ENCODE data around the gene CHCHD6. TPM values are rescaled to one million over a fixed set of nuclear protein-coding genes. Genes with fewer than 3 reads are reported as not detected.

Gene CHCHD6
- total and polyA plus RNA-seq, 2 experiments from 2014 or later = 15.8 to 21.4 TPM

GRCh38 chr3:126723801-126724200 lies 19.8 kb downstream of the CHCHD6 start:
- peaks cover 13% of the 10 kb centered on the region; the same call in 1 of the 2 replicates for H3K79me2 ChIP-seq (ENCODE audit: insufficient read depth)

GRCh38 chr3:126728680-126729079 lies 24.6 kb downstream of the CHCHD6 start:
- in situ Hi-C loops (cut with MboI) = no loop called here
- DNase-seq = no peak
- WGBS, 2 experiments (ENCODE audit: low coverage in 1 of 2, low lambda C conversion rate in 2 of 2, missing lambda C conversion rate in 2 of 2) = 94 to 95% methylated on average over 1 of the region's 1 CpG

More at GRCh38 chr3:126723801-126724200, 19.8 kb downstream of the CHCHD6 start:
- Histone ChIP-seq H4K20me1 (ENCODE audit: insufficient read depth) (no peaks in the 10 kb centered on the region), H2AFZ (no peak overlapping the region), H3K36me3 (ENCODE audit: low read depth) (no peaks in the 10 kb centered on the region), H3K4me1 (ENCODE audit: insufficient read depth) (no peaks in the 10 kb centered on the region), H3K4me3 (no peak overlapping the region), H3K27me3 (replicated peaks; ENCODE audit: insufficient read depth) (no peaks in the 10 kb centered on the region), H3K9me2 (ENCODE audit: insufficient read depth) (no peaks in the 10 kb centered on the region), H3K4me2 (ENCODE audit: unreplicated experiment) (no peak overlapping the region), H3K9ac (no peak overlapping the region), H3F3A (ENCODE audit: insufficient read depth) (no peaks in the 10 kb centered on the region), H3K27ac (no peak overlapping the region), H3K9me3 (ENCODE audit: low read depth) (no peaks in the 10 kb centered on the region)
- WGBS, 2 experiments (ENCODE audit: low coverage in 1 of 2, low lambda C conversion rate in 2 of 2, missing lambda C conversion rate in 2 of 2) = 90 to 93% methylated on average over 1 of the region's 1 CpG
- in situ Hi-C loops (cut with MboI) = no loop called here
- no peak for DNase-seq
- TF ChIP-seq EZH2 (IDR thresholded peaks at IDR 0.05; ENCODE audit: insufficient read depth, poor library complexity, severe bottlenecking) (no peak), EZH2phosphoT487 (IDR thresholded peaks at IDR 0.05; ENCODE audit: insufficient read depth, low read depth) (no peak)

GRCh38 chr3:126730376-126730775 lies 26.3 kb downstream of the CHCHD6 start:
- no peak for DNase-seq
- in situ Hi-C loops (cut with MboI) = no loop called here
- Histone ChIP-seq H3K36me3 (ENCODE audit: low read depth) (no peaks in the 10 kb centered on the region), H3K79me2 (ENCODE audit: insufficient read depth) (no peaks in the 10 kb centered on the region), H3K9me3 (ENCODE audit: low read depth) (no peaks in the 10 kb centered on the region), H3F3A (ENCODE audit: insufficient read depth) (no peaks in the 10 kb centered on the region), H4K20me1 (ENCODE audit: insufficient read depth) (no peaks in the 10 kb centered on the region), H3K4me2 (ENCODE audit: unreplicated experiment) (no peak overlapping the region), H3K4me3 (no peak overlapping the region), H3K9ac (no peak overlapping the region), H2AFZ (no peak overlapping the region), H3K27me3 (replicated peaks; ENCODE audit: insufficient read depth) (no peaks in the 10 kb centered on the region), H3K27ac (no peak overlapping the region), H3K4me1 (ENCODE audit: insufficient read depth) (no peaks in the 10 kb centered on the region), H3K9me2 (ENCODE audit: insufficient read depth) (no peaks in the 10 kb centered on the region)
- TF ChIP-seq EZH2phosphoT487 (IDR thresholded peaks at IDR 0.05; ENCODE audit: insufficient read depth, low read depth) (no peak), EZH2 (IDR thresholded peaks at IDR 0.05; ENCODE audit: insufficient read depth, poor library complexity, severe bottlenecking) (no peak)
- WGBS, 2 experiments (ENCODE audit: low coverage in 1 of 2, low lambda C conversion rate in 2 of 2, missing lambda C conversion rate in 2 of 2) = 97% methylated on average over 7 of the region's 7 CpGs

More at GRCh38 chr3:126728680-126729079, 24.6 kb downstream of the CHCHD6 start:
- no peaks in the 10 kb centered on the region for H3K27me3 ChIP-seq (replicated peaks; ENCODE audit: insufficient read depth)
- no peak overlapping the region for H3K27ac ChIP-seq
- TF ChIP-seq EZH2phosphoT487 (IDR thresholded peaks at IDR 0.05; ENCODE audit: insufficient read depth, low read depth) = no peak
- no peak for TF ChIP-seq EZH2 (IDR thresholded peaks at IDR 0.05; ENCODE audit: insufficient read depth, poor library complexity, severe bottlenecking)
- H3K4me2 ChIP-seq (ENCODE audit: unreplicated experiment) = no peak overlapping the region
- H3K4me1 ChIP-seq (ENCODE audit: insufficient read depth) = no peaks in the 10 kb centered on the region
- H3K4me3 ChIP-seq = no peak overlapping the region
- H4K20me1 ChIP-seq (ENCODE audit: insufficient read depth) = no peaks in the 10 kb centered on the region
- no peaks in the 10 kb centered on the region for H3K36me3 ChIP-seq (ENCODE audit: low read depth)
- no peak overlapping the region for H2AFZ ChIP-seq
- H3F3A ChIP-seq (ENCODE audit: insufficient read depth) = no peaks in the 10 kb centered on the region
- H3K9me2 ChIP-seq (ENCODE audit: insufficient read depth) = no peaks in the 10 kb centered on the region
- no peak overlapping the region for H3K9ac ChIP-seq
- peaks cover 9% of the 10 kb centered on the region; the same call in 1 of the 2 replicates for H3K79me2 ChIP-seq (ENCODE audit: insufficient read depth)
- no peaks in the 10 kb centered on the region for H3K9me3 ChIP-seq (ENCODE audit: low read depth)

GRCh38 chr3:126731044-126731443 lies 27.0 kb downstream of the CHCHD6 start:
- Histone ChIP-seq H3K9me2 (ENCODE audit: insufficient read depth) (no peaks in the 10 kb centered on the region), H3K9ac (no peak overlapping the region), H3K79me2 (ENCODE audit: insufficient read depth) (no peaks in the 10 kb centered on the region), H3K4me3 (no peak overlapping the region), H3K27ac (no peak overlapping the region), H3K9me3 (ENCODE audit: low read depth) (no peaks in the 10 kb centered on the region), H4K20me1 (ENCODE audit: insufficient read depth) (no peaks in the 10 kb centered on the region), H3F3A (ENCODE audit: insufficient read depth) (no peaks in the 10 kb centered on the region), H3K4me1 (ENCODE audit: insufficient read depth) (no peaks in the 10 kb centered on the region), H2AFZ (no peak overlapping the region), H3K27me3 (replicated peaks; ENCODE audit: insufficient read depth) (no peaks in the 10 kb centered on the region), H3K36me3 (ENCODE audit: low read depth) (no peaks in the 10 kb centered on the region), H3K4me2 (ENCODE audit: unreplicated experiment) (no peak overlapping the region)
- 81 to 87% methylated on average over 3 of the region's 3 CpGs for WGBS, 2 experiments (ENCODE audit: low coverage in 1 of 2, low lambda C conversion rate in 2 of 2, missing lambda C conversion rate in 2 of 2)
- in situ Hi-C loops (cut with MboI) = no loop called here
- TF ChIP-seq EZH2phosphoT487 (IDR thresholded peaks at IDR 0.05; ENCODE audit: insufficient read depth, low read depth) (no peak), EZH2 (IDR thresholded peaks at IDR 0.05; ENCODE audit: insufficient read depth, poor library complexity, severe bottlenecking) (no peak)
- no peak for DNase-seq
